Endothelial cell of umbilical vein (primary cell): ENCODE data around the gene OR7C1. TPM values are rescaled to one million over a fixed set of nuclear protein-coding genes. Genes with fewer than 3 reads are reported as not detected.

ENCODE experiments used
- BruUV-seq: library from RNA; stranded (reverse); fragments of 400-500 nt; replicated peaks from 2 replicates; lab custom pipeline; 2021; lab: Mats Ljungman, UMichigan
- CTCF ChIA-PET: fragments of 300-600, 350-600 bp; sonication (Branson Sonifier 250); formaldehyde crosslinking; loops from one replicate; lab custom pipeline; 2021; ENCODE audit warnings: antibody characterized with exemption, inconsistent platforms; lab: Charles Lee
- POLR2A ChIA-PET: fragments of 300-600, 350-600 bp; sonication (Branson Sonifier 250); formaldehyde crosslinking; loops from one replicate; lab custom pipeline; 2021; ENCODE audit warnings: antibody characterized with exemption, inconsistent platforms; lab: Charles Lee
- DNase-seq: peaks from one replicate; pipeline ENCODE4 v3.0.0-alpha.2; 2011; ENCODE audit warnings: low read depth, low spot score
- FAIRE-seq: peaks from 2 replicates; lab custom pipeline; 2011; peaks lifted over from hg19 to GRCh38; lab: Jason Lieb, UNC
- H2AFZ ChIP-seq: 2 replicates; pipeline ENCODE4 v1.6.0; 2012; ENCODE audit warnings: low read depth, low read length, control low read depth, inconsistent platforms
- H3K27ac ChIP-seq: 2 replicates; pipeline ENCODE4 v1.5.1; 2011; ENCODE audit warnings: low read depth, mild to moderate bottlenecking, control low read depth, low read length, moderate library complexity; ENCODE audit not compliant: insufficient read depth
- H3K27me3 ChIP-seq, 2 experiments: 2 replicates each; pipeline versions ENCODE4 v1.6.0 to v1.6.1; 2011; ENCODE audit warnings: low read length in 2 of 2, mixed read lengths in 1 of 2; ENCODE audit not compliant: control insufficient read depth in 2 of 2, insufficient read depth in 2 of 2
- H3K36me3 ChIP-seq, 2 experiments: 2 replicates in 1 of 2; 3 replicates in 1 of 2; pipeline ENCODE4 v1.5.1; 2011; ENCODE audit warnings: low read length in 2 of 2, mild to moderate bottlenecking in 1 of 2, moderate library complexity in 1 of 2; ENCODE audit not compliant: control insufficient read depth in 2 of 2, insufficient read depth in 2 of 2; ENCODE audit errors: extremely low read depth in 1 of 2
- H3K4me1 ChIP-seq: 3 replicates; pipeline ENCODE4 v1.5.1; 2011; ENCODE audit warnings: mild to moderate bottlenecking, low read length; ENCODE audit not compliant: control insufficient read depth, insufficient read depth; ENCODE audit errors: extremely low read depth
- H3K4me2 ChIP-seq: 2 replicates; pipeline ENCODE4 v1.6.1; 2011; ENCODE audit warnings: low read length, control low read depth, mixed read lengths; ENCODE audit not compliant: insufficient read depth
- H3K4me3 ChIP-seq, 3 experiments: fragments of 200-600 bp in 1 of 3; sonication (generic), shearing (Covaris generic) in 1 of 3; replicated peaks in 1 of 3; 2 replicates each; pipeline ENCODE4 v1.5.1; 2011 to 2016; ENCODE audit warnings: control low read depth in 3 of 3, low read length in 3 of 3, mild to moderate bottlenecking in 2 of 3, inconsistent platforms in 1 of 3, low read depth in 1 of 3, moderate library complexity in 1 of 3; ENCODE audit not compliant: insufficient read depth in 1 of 3
- H3K79me2 ChIP-seq: 2 replicates; pipeline ENCODE4 v1.6.0; 2012; ENCODE audit warnings: low read length, inconsistent platforms; ENCODE audit not compliant: control insufficient read depth, insufficient read depth
- H3K9ac ChIP-seq: replicated peaks from 2 replicates; pipeline ENCODE3; 2011; ENCODE audit warnings: low read length, control low read depth; ENCODE audit not compliant: insufficient read depth; ENCODE audit errors: extremely low read depth
- H3K9me1 ChIP-seq: replicated peaks from 3 replicates; pipeline ENCODE4 v1.6.0; 2011; ENCODE audit warnings: mild to moderate bottlenecking, low read length; ENCODE audit not compliant: control insufficient read depth, insufficient read depth; ENCODE audit errors: extremely low read depth
- H3K9me3 ChIP-seq: replicated peaks from 2 replicates; pipeline ENCODE4 v1.5.1; 2012; ENCODE audit warnings: low read length, inconsistent platforms; ENCODE audit not compliant: control insufficient read depth, insufficient read depth
- H4K20me1 ChIP-seq: replicated peaks from 2 replicates; pipeline ENCODE3; 2011; ENCODE audit warnings: mild to moderate bottlenecking, low read length; ENCODE audit not compliant: control insufficient read depth, insufficient read depth; ENCODE audit errors: extremely low read depth
- CTCF ChIP-seq, 2 donors: IDR thresholded peaks; 1 replicate in 1 of 2; 2 replicates in 1 of 2; pipeline ENCODE4 v1.5.1; 2011; ENCODE audit warnings: low read length in 2 of 2, mild to moderate bottlenecking in 2 of 2, moderate library complexity in 2 of 2, control low read depth in 1 of 2, inconsistent platforms in 1 of 2, low read depth in 1 of 2; ENCODE audit not compliant: insufficient read depth in 1 of 2; ENCODE audit errors: extremely low read depth in 1 of 2
- EZH2 ChIP-seq: IDR thresholded peaks from 2 replicates; pipeline ENCODE4 v1.6.1; 2012; ENCODE audit warnings: borderline replicate concordance, low read depth, mild to moderate bottlenecking, moderate library complexity, low read length, inconsistent platforms; ENCODE audit not compliant: severe bottlenecking
- FOS ChIP-seq: IDR thresholded peaks from 2 replicates; pipeline ENCODE4 v1.6.1; 2011; ENCODE audit warnings: mild to moderate bottlenecking, low read length, moderate library complexity, borderline replicate concordance; ENCODE audit not compliant: insufficient read depth
- GATA2 ChIP-seq: IDR thresholded peaks from 2 replicates; pipeline ENCODE4 v1.7.0; 2011; ENCODE audit warnings: low read depth, mild to moderate bottlenecking, moderate library complexity, mixed read lengths, low read length; ENCODE audit not compliant: insufficient read length, insufficient read depth
- JUN ChIP-seq: IDR thresholded peaks from 2 replicates; pipeline ENCODE4 v1.6.1; 2011; ENCODE audit warnings: borderline replicate concordance, low read depth; ENCODE audit not compliant: insufficient read length, insufficient read depth
- MAX ChIP-seq: IDR thresholded peaks from 2 replicates; pipeline ENCODE4 v1.6.1; 2011; ENCODE audit not compliant: insufficient read depth, insufficient read length
- MYC ChIP-seq: IDR thresholded peaks from one replicate; pipeline ENCODE4 v1.6.1; 2011; ENCODE audit warnings: mild to moderate bottlenecking, low read depth, low read length
- POLR2A ChIP-seq: IDR thresholded peaks from 2 replicates; pipeline ENCODE4 v1.6.1; 2012; ENCODE audit warnings: low read depth, mild to moderate bottlenecking, control low read depth, low read length
- POLR2AphosphoS5 ChIP-seq: IDR thresholded peaks from 2 replicates; pipeline ENCODE4 v1.6.1; 2012; ENCODE audit warnings: low read depth, mild to moderate bottlenecking, control low read depth, low read length, moderate library complexity; ENCODE audit not compliant: insufficient read depth
- dilution Hi-C: fragments of 300-500 bp; cut with MboI; formaldehyde crosslinking; loops from one replicate; pipeline ENCODE4 v1.15.0; 2019; ENCODE audit warnings: low sequenced_read_pairs; ENCODE audit not compliant: extremely low pct_ligation_motif_present
- intact Hi-C: fragments of 100-400 bp; cut with micrococcal nuclease; formaldehyde crosslinking; loops from one replicate; pipeline ENCODE4 v1.10.0; 2022
- polyA plus RNA-seq, 4 experiments: library from polyadenylated mRNA; depleted of rRNA in 3 of 4; stranded (reverse) in 3 of 4; unstranded in 1 of 4; fragments of >200 nt; gene quantifications; 2 replicates each; pipeline versions ENCODE4 v1.2.1 to v1.2.3, GENCODE V29; 2011 to 2012; ENCODE audit warnings: missing spikeins in 1 of 4
- total RNA-seq: library from RNA; stranded (reverse); gene quantifications from 2 replicates; pipeline ENCODE4 v1.2.3, GENCODE V29; 2021

Gene OR7C1
- total and polyA plus RNA-seq, 2 donors (not counting 3 experiments of a cell fraction or from before 2014, with no cell fraction given): not detected

- dilution Hi-C loops: no loop called here
- no peaks in the 10 kb centered on the region for H3K9me3 ChIP-seq
- no peak overlapping the region for H3K4me2 ChIP-seq
- H3K36me3 ChIP-seq: no peaks in the 10 kb centered on the region
- TF ChIP-seq CTCF (IDR thresholded peaks at IDR 0.05; ENCODE audit: extremely low read depth in 1 of 2, insufficient read depth in 1 of 2, low read depth in 1 of 2, low read length in 2 of 2) (no peak), POLR2AphosphoS5 (no peak), MAX (no peak), FOS (no peak), GATA2 (no peak), EZH2 (no peak), JUN (no peak), POLR2A (no peak), MYC (no peak)
- no peak overlapping the region for H2AFZ ChIP-seq
- ChIA-PET POLR2A (no interaction called here), CTCF (no interaction called here)
- no peak overlapping the region for H3K9ac ChIP-seq
- no peak overlapping the region for H3K4me3 ChIP-seq
- H3K79me2 ChIP-seq: no peaks in the 10 kb centered on the region
- H3K9me1 ChIP-seq: no peaks in the 10 kb centered on the region
- DNase-seq (no peak), FAIRE-seq (no peak)
- no peaks in the 10 kb centered on the region for H3K4me1 ChIP-seq
- no peaks in the 10 kb centered on the region for H4K20me1 ChIP-seq
- H3K27ac ChIP-seq: no peak overlapping the region
- intact Hi-C loops: no loop called here
- no peaks in the 10 kb centered on the region for H3K27me3 ChIP-seq
- BruUV-seq: no TSS peak
Observed at GRCh38 chr19:14826006-14826405, 9.0 kb downstream of the OR7C1 start.
